GM12891 (cell line): ENCODE measurements around the gene ASZ1.
A peak's percentile ranks its signal among the peaks of the same experiment; 100 is the strongest.

ENCODE experiments used
- DNase-seq: peaks from one replicate; pipeline ENCODE4 v3.0.0; 2011; ENCODE audit warnings: low spot score; ENCODE audit not compliant: insufficient read length
- FAIRE-seq: peaks from 2 replicates; lab custom pipeline; 2011; peaks lifted over from hg19 to GRCh38; lab: Jason Lieb, UNC
- PAX5 ChIP-seq: IDR thresholded peaks from 2 replicates; pipeline ENCODE4 v1.6.1; 2011; ENCODE audit warnings: low read length, moderate library complexity, mild to moderate bottlenecking; ENCODE audit not compliant: insufficient read depth, severe bottlenecking
- POLR2A ChIP-seq: IDR thresholded peaks from 2 replicates; pipeline ENCODE4 v1.6.1; 2011; ENCODE audit warnings: low read depth, low read length, control low read depth
- POLR2AphosphoS5 ChIP-seq: IDR thresholded peaks from 2 replicates; pipeline ENCODE4 v1.6.1; 2011; ENCODE audit warnings: low read depth, low read length, control low read depth
- POU2F2 ChIP-seq: IDR thresholded peaks from 2 replicates; pipeline ENCODE4 v1.6.1; 2011; ENCODE audit warnings: low read depth, mild to moderate bottlenecking, control low read depth, low read length, moderate library complexity
- SPI1 ChIP-seq: IDR thresholded peaks from 2 replicates; pipeline ENCODE4 v1.6.1; 2011; ENCODE audit warnings: low read depth, low read length, control low read depth
- TAF1 ChIP-seq: IDR thresholded peaks from 2 replicates; pipeline ENCODE4 v1.6.1; 2011; ENCODE audit warnings: low read depth, low read length, control low read depth

Gene ASZ1

GRCh38 chr7:117384688-117385362 is 42.5 kb downstream of the ASZ1 start:
- DNase-seq (no peak), FAIRE-seq (no peak)
- TF ChIP-seq POLR2AphosphoS5 (no peak), POU2F2 (no peak), PAX5 (no peak), POLR2A (no peak), SPI1 (no peak), TAF1 (no peak)

GRCh38 chr7:117383483-117384189 is 43.7 kb downstream of the ASZ1 start:
- DNase-seq = no peak

GRCh38 chr7:117383046-117383445 is 44.2 kb downstream of the ASZ1 start:
- no peak for TF ChIP-seq POLR2A
- TF ChIP-seq POU2F2 = no peak
- no peak for TF ChIP-seq POLR2AphosphoS5
- no peak for TF ChIP-seq PAX5
- TF ChIP-seq SPI1 = no peak
- no peak for TF ChIP-seq TAF1
- FAIRE-seq = no peak
- no peak for DNase-seq

More at GRCh38 chr7:117383483-117384189, 43.7 kb downstream of the ASZ1 start:
- TF ChIP-seq PAX5 (no peak), POLR2AphosphoS5 (no peak), POU2F2 (no peak), TAF1 (no peak), POLR2A (no peak), SPI1 (no peak)
- FAIRE-seq = no peak

GRCh38 chr7:117381362-117381761 is 45.9 kb downstream of the ASZ1 start:
- TF ChIP-seq POU2F2 = no peak
- TF ChIP-seq POLR2AphosphoS5 = no peak
- FAIRE-seq (no peak), DNase-seq (no peak)

GRCh38 chr7:117375380-117375779 is 51.9 kb downstream of the ASZ1 start:
- TF ChIP-seq POLR2A = no peak
- no peak for TF ChIP-seq TAF1
- TF ChIP-seq POLR2AphosphoS5 = no peak
- TF ChIP-seq SPI1 = no peak
- TF ChIP-seq PAX5 = no peak
- no peak for TF ChIP-seq POU2F2
- FAIRE-seq (no peak), DNase-seq (no peak)

GRCh38 chr7:117372073-117372472 is 55.2 kb downstream of the ASZ1 start:
- TF ChIP-seq PAX5 = no peak
- TF ChIP-seq TAF1 = no peak
- no peak for TF ChIP-seq POLR2AphosphoS5
- TF ChIP-seq POLR2A = no peak
- TF ChIP-seq SPI1 = no peak
- no peak for DNase-seq
- no peak for FAIRE-seq

- no peak for DNase-seq
- TF ChIP-seq SPI1 = peak; percentile 52; the same call in 1 of the 2 replicates
- no peak for TF ChIP-seq POLR2AphosphoS5
- FAIRE-seq = no peak
Measured at GRCh38 chr7:117364339-117365080, 62.8 kb downstream of the ASZ1 start.

GRCh38 chr7:117362294-117362888 is 64.9 kb downstream of the ASZ1 start:
- TF ChIP-seq PAX5 (no peak), POU2F2 (no peak), TAF1 (no peak), POLR2A (no peak), SPI1 (no peak), POLR2AphosphoS5 (no peak)
- FAIRE-seq = no peak
- DNase-seq = no peak

- no peak for TF ChIP-seq TAF1
- TF ChIP-seq POLR2AphosphoS5 = no peak
- TF ChIP-seq POLR2A = no peak
- no peak for TF ChIP-seq POU2F2
- no peak for TF ChIP-seq SPI1
- no peak for TF ChIP-seq PAX5
- DNase-seq = no peak
- FAIRE-seq = no peak
Measured at GRCh38 chr7:117350027-117350426, 77.3 kb downstream of the ASZ1 start.
